ENCODE measurements around the gene DACH2.

DNA sequence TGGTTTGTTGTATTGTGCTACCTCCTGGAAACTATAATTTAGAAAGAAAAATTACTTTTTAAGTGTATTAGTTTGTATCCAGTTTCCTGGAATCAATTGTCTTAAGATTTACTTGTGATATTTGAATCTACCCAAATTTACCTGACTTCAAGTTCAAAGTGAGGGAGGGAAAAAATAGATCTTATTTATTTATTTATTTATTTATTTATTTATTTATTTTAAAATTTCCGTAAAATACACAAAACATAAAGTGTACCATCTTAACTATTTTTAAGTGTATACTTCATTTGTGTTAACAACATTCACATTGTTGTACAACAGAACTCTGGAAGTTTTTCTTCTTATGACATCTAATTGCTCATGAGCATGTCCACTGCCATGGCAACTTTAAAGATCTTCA is 356.0 kb downstream of the DACH2 start:
- TF ChIP-seq POLR2A (IDR thresholded peaks at IDR 0.05) (no peak), CTCF (IDR thresholded peaks at IDR 0.05) (no peak), EP300 (IDR thresholded peaks at IDR 0.05) (no peak)

Measured in gastroesophageal sphincter (tissue), 3 donors.